ENCODE data around the gene TNN. TPM values are rescaled to one million over a fixed set of nuclear protein-coding genes. Genes with fewer than 3 reads are reported as not detected.

Gene TNN
- polyA plus RNA-seq, 1 donor (not counting 4 experiments of a cell fraction or from before 2014, with no cell fraction given) = not detected

- no peak for DNase-seq (ENCODE audit: low read depth, low spot score)
- dilution Hi-C loops (cut with MboI; ENCODE audit: extremely low pct_ligation_motif_present, low sequenced_read_pairs) = no loop called here
- no peak overlapping the region for H3K4me3 ChIP-seq (ENCODE audit: control insufficient read depth in 2 of 3, extremely low read depth in 1 of 3, insufficient read depth in 2 of 3, low read depth in 1 of 3, low read length in 3 of 3)
- no peaks in the 10 kb centered on the region for H3K79me2 ChIP-seq (ENCODE audit: control insufficient read depth, insufficient read depth, low read length)
- H2AFZ ChIP-seq (ENCODE audit: control insufficient read depth, low read length) = no peak overlapping the region
- no peak overlapping the region for H3K9ac ChIP-seq (ENCODE audit: control insufficient read depth, extremely low read depth, insufficient read depth, low read length)
- H3K36me3 ChIP-seq (ENCODE audit: control insufficient read depth in 2 of 2, extremely low read depth in 1 of 2, insufficient read depth in 2 of 2, low read length in 2 of 2) = no peaks in the 10 kb centered on the region
- no peaks in the 10 kb centered on the region for H4K20me1 ChIP-seq (ENCODE audit: control insufficient read depth, extremely low read depth, insufficient read depth, low read length)
- H3K27ac ChIP-seq (ENCODE audit: control insufficient read depth, insufficient read depth, low read length) = no peak overlapping the region
- no peaks in the 10 kb centered on the region for H3K9me1 ChIP-seq (ENCODE audit: control insufficient read depth, extremely low read depth, insufficient read depth, low read length)
- H3K27me3 ChIP-seq (ENCODE audit: control insufficient read depth, extremely low read depth, insufficient read depth, low read length) = peaks cover 18% of the 10 kb centered on the region
- FAIRE-seq = no peak
- no peaks in the 10 kb centered on the region for H3K4me1 ChIP-seq (ENCODE audit: control insufficient read depth, extremely low read depth, insufficient read depth, low read length)
- TF ChIP-seq, protein P1, sequence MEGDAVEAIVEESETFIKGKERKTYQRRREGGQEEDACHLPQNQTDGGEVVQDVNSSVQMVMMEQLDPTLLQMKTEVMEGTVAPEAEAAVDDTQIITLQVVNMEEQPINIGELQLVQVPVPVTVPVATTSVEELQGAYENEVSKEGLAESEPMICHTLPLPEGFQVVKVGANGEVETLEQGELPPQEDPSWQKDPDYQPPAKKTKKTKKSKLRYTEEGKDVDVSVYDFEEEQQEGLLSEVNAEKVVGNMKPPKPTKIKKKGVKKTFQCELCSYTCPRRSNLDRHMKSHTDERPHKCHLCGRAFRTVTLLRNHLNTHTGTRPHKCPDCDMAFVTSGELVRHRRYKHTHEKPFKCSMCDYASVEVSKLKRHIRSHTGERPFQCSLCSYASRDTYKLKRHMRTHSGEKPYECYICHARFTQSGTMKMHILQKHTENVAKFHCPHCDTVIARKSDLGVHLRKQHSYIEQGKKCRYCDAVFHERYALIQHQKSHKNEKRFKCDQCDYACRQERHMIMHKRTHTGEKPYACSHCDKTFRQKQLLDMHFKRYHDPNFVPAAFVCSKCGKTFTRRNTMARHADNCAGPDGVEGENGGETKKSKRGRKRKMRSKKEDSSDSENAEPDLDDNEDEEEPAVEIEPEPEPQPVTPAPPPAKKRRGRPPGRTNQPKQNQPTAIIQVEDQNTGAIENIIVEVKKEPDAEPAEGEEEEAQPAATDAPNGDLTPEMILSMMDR (optimal IDR thresholded peaks at IDR 0.05 in 1 of 3, IDR thresholded peaks at IDR 0.05 in 1 of 3, conservative IDR thresholded peaks at IDR 0.05 in 1 of 3; ENCODE audit: extremely low read depth in 1 of 3, insufficient read depth in 2 of 3, low read length in 3 of 3) = no peak
- TF ChIP-seq EZH2 (IDR thresholded peaks at IDR 0.05; ENCODE audit: low read length) = no peak
- no peaks in the 10 kb centered on the region for H3K9me3 ChIP-seq (ENCODE audit: control insufficient read depth, low read depth, low read length)
- no peak overlapping the region for H3K4me2 ChIP-seq (ENCODE audit: control insufficient read depth, extremely low read depth, insufficient read depth, low read depth, low read length)
Observed at GRCh38 chr1:175079338-175079737, 11.7 kb downstream of the TNN start.

DNA sequence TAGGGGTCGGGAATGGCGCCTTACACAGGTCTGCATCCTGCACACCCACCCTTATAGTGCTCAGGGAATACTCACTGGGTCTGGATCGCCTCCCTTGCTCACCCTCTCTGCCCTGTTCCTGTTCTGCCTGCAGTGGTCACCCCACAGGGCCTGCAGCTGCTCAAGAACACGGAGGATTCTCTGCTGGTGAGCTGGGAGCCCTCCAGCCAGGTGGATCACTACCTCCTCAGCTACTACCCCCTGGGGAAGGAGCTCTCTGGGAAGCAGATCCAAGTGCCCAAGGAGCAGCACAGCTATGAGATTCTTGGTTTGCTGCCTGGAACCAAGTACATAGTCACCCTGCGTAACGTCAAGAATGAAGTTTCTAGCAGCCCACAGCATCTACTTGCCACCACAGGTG is 12.4 kb downstream of the TNN start:
- Histone ChIP-seq H3K79me2 (ENCODE audit: control insufficient read depth, insufficient read depth, low read length) (no peaks in the 10 kb centered on the region), H2AFZ (ENCODE audit: control insufficient read depth, low read length) (no peak overlapping the region), H3K27me3 (ENCODE audit: control insufficient read depth, extremely low read depth, insufficient read depth, low read length) (peaks cover 18% of the 10 kb centered on the region), H3K4me3 (ENCODE audit: control insufficient read depth in 2 of 3, extremely low read depth in 1 of 3, insufficient read depth in 2 of 3, low read depth in 1 of 3, low read length in 3 of 3) (no peak overlapping the region), H3K36me3 (ENCODE audit: control insufficient read depth in 2 of 2, extremely low read depth in 1 of 2, insufficient read depth in 2 of 2, low read length in 2 of 2) (no peaks in the 10 kb centered on the region), H4K20me1 (ENCODE audit: control insufficient read depth, extremely low read depth, insufficient read depth, low read length) (no peaks in the 10 kb centered on the region), H3K9me1 (ENCODE audit: control insufficient read depth, extremely low read depth, insufficient read depth, low read length) (no peaks in the 10 kb centered on the region), H3K4me2 (ENCODE audit: control insufficient read depth, extremely low read depth, insufficient read depth, low read depth, low read length) (no peak overlapping the region), H3K9me3 (ENCODE audit: control insufficient read depth, low read depth, low read length) (no peaks in the 10 kb centered on the region), H3K4me1 (ENCODE audit: control insufficient read depth, extremely low read depth, insufficient read depth, low read length) (no peaks in the 10 kb centered on the region), H3K9ac (ENCODE audit: control insufficient read depth, extremely low read depth, insufficient read depth, low read length) (no peak overlapping the region), H3K27ac (ENCODE audit: control insufficient read depth, insufficient read depth, low read length) (no peak overlapping the region)
- dilution Hi-C loops (cut with MboI; ENCODE audit: extremely low pct_ligation_motif_present, low sequenced_read_pairs) = no loop called here
- DNase-seq (ENCODE audit: low read depth, low spot score) = no peak
- no peak for FAIRE-seq
- TF ChIP-seq EZH2 (IDR thresholded peaks at IDR 0.05; ENCODE audit: low read length) = no peak
- TF ChIP-seq, protein P1 (optimal IDR thresholded peaks at IDR 0.05 in 1 of 3, IDR thresholded peaks at IDR 0.05 in 1 of 3, conservative IDR thresholded peaks at IDR 0.05 in 1 of 3; ENCODE audit: extremely low read depth in 1 of 3, insufficient read depth in 2 of 3, low read length in 3 of 3) = no peak

Measured in keratinocyte (primary cell).